HG02840 (cell line): Measurements from ENCODE around the gene TACR1.
"Not testable (repeated sequence)": the region's sequence is repeated elsewhere in the genome, so short reads cannot be mapped to it uniquely, and the experiment has no call there.

Experiments used
- ATAC-seq: cut with Tn5 transposase; IDR thresholded peaks from one replicate; pipeline ENCODE4 v1.9.1; 2021; ENCODE audit warnings: mild to moderate bottlenecking, moderate library complexity, moderate number of reproducible peaks; ENCODE audit not compliant: unreplicated experiment, low FRiP score

Gene TACR1

GRCh38 chr2:75195076-75195691 is 4.1 kb downstream of the TACR1 start:
- ATAC-seq: no peak

DNA sequence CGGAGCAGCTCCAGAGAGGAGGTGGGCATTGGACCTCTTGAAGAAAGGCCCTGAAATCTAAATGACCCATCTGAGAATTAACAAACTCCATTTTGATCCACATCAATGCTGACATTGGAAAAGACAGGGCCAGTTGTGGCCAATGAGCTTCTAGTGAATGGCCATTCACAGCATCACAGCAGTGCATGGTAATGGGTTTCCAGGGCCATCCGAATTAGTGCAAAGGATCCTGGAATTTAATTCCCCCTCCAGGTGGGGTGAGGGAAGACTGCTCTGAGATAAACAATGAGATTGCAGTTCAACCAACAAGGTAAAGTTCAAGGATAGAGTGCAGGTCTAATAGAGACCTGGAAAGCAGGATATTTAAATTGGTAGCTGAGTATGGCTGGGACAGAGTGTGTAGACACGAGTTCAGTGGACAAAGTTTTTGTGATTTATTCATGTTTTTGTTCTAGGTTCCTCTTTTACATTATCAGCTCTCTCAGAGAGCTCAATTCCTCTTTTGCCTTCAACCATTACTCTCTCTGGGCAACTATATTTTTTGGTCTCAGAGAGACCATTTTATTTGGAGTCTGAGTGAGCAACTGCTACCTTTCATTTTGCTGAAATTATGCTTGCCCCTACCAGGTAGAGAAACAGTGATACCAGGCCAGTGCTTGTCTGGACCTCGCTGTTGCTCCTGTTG is 5.0 kb downstream of the TACR1 start:
- ATAC-seq: no peak

- ATAC-seq: no peak
Measured at GRCh38 chr2:75192496-75192895, 6.8 kb downstream of the TACR1 start.

DNA sequence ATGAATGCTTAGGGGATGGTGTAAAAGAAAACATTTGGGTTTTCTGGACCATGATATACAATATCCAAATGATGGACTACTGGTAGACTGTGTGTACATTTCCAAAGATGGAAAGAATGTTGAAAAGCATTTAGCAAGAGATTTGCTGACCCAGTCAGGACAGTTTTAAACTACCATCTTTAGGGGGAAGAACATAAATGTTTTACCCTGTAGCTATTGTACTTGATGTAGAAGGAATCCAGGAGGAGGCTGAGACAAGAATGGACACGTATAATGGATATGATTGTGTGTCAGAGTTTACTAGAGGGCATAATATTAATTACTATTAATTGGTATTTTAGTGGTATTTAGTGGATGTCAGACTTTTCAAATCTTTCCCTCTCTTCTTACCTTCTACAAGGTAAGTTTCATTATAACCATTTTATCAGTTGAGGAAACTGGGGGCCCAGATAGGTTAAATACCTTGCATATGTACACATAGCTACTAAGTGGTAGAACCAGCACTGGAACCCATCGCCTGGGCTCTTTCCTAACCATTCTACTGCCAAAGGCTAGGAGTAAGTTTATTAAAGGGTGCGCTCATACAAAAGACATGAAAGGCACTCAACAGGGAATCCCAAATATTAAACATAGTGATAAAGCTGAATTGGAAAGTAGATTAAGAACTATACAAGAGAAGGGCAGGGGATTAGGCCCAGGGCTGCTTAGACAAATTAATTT is 8.9 kb downstream of the TACR1 start:
- no peak for ATAC-seq

- ATAC-seq: no peak
Measured at GRCh38 chr2:75186821-75187220, 12.5 kb downstream of the TACR1 start.

DNA sequence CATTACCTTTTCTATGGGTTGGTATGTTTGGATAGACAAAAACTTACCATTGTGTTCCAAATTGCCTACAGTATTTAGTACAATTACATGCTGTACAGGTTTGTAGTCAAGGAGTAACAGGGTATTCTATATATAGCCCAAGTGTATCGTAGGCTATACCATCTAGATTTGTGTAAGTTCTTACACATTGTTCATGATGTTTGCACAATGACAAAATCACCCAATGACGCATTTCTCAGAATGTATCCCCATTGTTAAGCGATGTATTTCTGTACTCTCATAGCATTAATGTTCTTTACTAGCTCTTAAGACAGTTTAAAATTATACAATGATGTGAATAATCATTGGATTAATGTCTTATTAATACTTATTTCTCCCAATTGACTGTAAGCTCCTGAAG is 16.7 kb downstream of the TACR1 start:
- no peak for ATAC-seq

DNA sequence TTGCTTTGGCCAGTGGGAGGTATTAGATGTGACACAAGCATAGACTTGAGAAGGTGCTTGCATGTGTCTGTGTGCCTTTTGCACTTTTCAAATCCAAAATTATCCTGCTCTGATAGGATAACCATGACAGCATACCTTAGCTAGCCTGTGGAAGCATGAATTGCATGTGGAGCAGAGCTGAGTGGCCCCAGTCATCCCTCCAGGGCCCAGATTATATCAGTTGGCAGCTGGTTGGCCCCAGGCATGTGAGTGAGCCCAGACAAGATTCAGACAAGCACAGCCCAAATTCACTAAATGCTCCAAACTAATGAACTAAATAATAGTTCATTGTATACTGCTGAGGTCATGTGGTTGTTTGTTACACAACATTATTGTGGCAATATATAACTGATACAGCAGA is 18.8 kb downstream of the TACR1 start:
- ATAC-seq: no peak

GRCh38 chr2:75177427-75177826 is 21.9 kb downstream of the TACR1 start:
- ATAC-seq: no peak

- ATAC-seq: no peak
Measured at GRCh38 chr2:75175456-75175855, 23.9 kb downstream of the TACR1 start.

- ATAC-seq: no peak
Measured at GRCh38 chr2:75174981-75175380, 24.3 kb downstream of the TACR1 start.

DNA sequence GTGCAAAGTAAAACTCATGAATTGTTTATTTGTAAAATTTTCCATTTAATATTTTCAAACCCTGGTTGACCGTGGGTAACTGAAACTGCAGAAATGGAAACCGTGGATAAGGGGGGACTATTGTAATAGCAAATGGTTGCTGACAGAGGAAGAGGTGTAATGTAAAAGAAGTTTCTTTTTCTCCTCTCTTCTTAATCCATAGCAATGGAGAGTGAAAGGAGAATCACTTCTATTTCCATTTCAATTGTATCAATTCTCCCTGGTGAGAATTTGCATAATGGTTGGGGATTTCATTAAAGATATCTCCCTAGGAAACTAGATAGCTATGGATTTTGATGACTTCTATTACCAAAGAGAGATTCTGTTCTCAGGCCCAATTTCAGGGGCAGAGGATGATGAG is 24.8 kb downstream of the TACR1 start:
- ATAC-seq: no peak

- ATAC-seq: no peak
Measured at GRCh38 chr2:75173740-75174139, 25.6 kb downstream of the TACR1 start.

GRCh38 chr2:75171423-75171822 is 27.9 kb downstream of the TACR1 start:
- ATAC-seq: not testable (repeated sequence)

GRCh38 chr2:75170889-75171288 is 28.4 kb downstream of the TACR1 start:
- ATAC-seq: no peak

- ATAC-seq: no peak
Measured at GRCh38 chr2:75168186-75168585, 31.1 kb downstream of the TACR1 start.

- ATAC-seq: no peak
Measured at GRCh38 chr2:75166491-75166890, 32.8 kb downstream of the TACR1 start.

DNA sequence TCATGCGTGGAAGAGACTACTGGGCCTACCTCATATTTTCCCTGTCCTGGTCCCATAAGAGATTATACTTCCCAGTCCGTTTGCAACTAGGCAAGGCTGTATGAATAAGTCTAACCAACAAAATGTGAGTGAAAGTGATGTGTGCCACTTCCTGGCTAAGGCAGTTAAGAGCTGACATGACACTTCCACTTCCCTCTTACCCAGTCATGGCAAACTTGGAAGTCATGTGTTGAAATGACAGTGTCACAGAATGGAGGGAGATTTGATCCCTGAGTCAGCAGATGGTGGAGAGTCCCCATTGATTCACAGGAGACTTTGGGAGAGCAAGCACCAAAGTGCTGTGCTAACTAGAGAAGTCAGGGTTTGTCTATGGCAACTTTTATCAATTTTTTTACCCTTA is 36.4 kb downstream of the TACR1 start:
- no peak for ATAC-seq

GRCh38 chr2:75162259-75162658 is 37.1 kb downstream of the TACR1 start:
- ATAC-seq: no peak

GRCh38 chr2:75157435-75157834 is 41.9 kb downstream of the TACR1 start:
- ATAC-seq: no peak

DNA sequence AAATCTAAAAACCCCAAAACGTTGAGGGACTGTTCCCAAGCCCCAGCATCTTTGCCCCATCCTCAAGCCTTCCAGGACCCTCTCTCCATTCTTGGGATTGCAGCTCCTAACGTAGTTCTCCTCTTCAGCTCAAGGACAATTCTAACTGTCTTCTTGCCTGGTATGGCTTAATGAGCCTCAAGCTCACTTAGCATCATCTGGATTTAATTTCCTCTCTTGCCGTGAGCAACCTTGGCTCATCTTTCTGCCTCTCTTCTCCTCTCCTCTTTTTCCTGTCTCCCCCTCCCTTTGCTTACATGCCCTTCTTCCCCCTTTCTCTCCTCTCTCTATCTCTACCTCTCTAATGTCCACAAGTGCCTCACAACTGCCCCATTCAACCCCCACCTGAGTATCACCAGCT is 44.2 kb downstream of the TACR1 start:
- no peak for ATAC-seq

GRCh38 chr2:75153221-75153620 is 46.1 kb downstream of the TACR1 start:
- ATAC-seq: no peak

DNA sequence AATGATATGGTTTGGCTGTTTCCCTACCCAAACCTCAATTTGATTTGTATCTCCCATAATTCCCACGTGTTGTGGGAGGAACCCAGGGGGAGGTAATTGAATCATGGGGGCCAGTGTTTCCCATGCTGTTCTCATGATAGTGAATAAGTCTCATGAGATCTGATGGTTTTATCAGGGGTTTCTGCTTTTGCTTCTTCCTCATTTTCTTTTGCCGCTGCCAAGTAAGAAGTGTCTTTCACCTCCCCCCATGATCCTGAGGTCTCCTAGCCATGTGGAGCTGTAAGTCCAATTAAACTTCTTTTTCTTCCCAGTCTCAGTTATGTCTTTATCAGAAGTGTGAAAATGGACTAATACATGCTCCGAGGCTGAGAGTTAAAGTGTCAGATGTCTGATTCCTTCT is 47.1 kb downstream of the TACR1 start:
- ATAC-seq: not testable (repeated sequence)
